IMR-90 (cell line): ENCODE data around the gene KIF13A. TPM values are rescaled to one million over a fixed set of nuclear protein-coding genes. Genes with fewer than 3 reads are reported as not detected.

Experiments used
- ATAC-seq: fragments of 200-7000 bp; cut with Tn5 transposase; 2 replicates; pipeline ENCODE4 v1.9.1; 2020; ENCODE audit warnings: low read depth, mild to moderate bottlenecking, moderate library complexity
- BruUV-seq: library from RNA; stranded (reverse); fragments of 400-500 nt; replicated peaks from 2 replicates; lab custom pipeline; 2021; lab: Mats Ljungman, UMichigan
- CTCF ChIA-PET: fragments of 300-600 bp; formaldehyde crosslinking; extraction: SDS; loops from one replicate; lab custom pipeline; 2021; ENCODE audit warnings: antibody characterized with exemption; lab: Yijun Ruan, JAX
- POLR2A ChIA-PET: fragments of 300-600 bp; sonication (Branson Sonifier 250); formaldehyde crosslinking; loops from one replicate; lab custom pipeline; 2022; ENCODE audit warnings: antibody characterized with exemption; ENCODE audit not compliant: unreplicated experiment; lab: Charles Lee
- DNase-seq: peaks from one replicate; pipeline ENCODE4 v3.0.0; 2013
- H2AFZ ChIP-seq: replicated peaks from 2 replicates; pipeline ENCODE3; 2013; ENCODE audit warnings: low read length, mild to moderate bottlenecking; ENCODE audit not compliant: poor library complexity
- H2AK5ac ChIP-seq: 2 replicates; pipeline ENCODE4 v1.6.1; 2013; ENCODE audit warnings: low read depth, low read length, inconsistent platforms
- H2AK9ac ChIP-seq: replicated peaks from 2 replicates; pipeline ENCODE3; 2013; ENCODE audit warnings: mild to moderate bottlenecking, low read depth, low read length, moderate library complexity; ENCODE audit not compliant: poor library complexity
- H2BK120ac ChIP-seq: 2 replicates; pipeline ENCODE4 v1.6.1; 2013; ENCODE audit warnings: low read depth, low read length, inconsistent platforms
- H2BK15ac ChIP-seq: 3 replicates; pipeline ENCODE4 v1.6.1; 2013; ENCODE audit warnings: low read depth, low read length, inconsistent platforms
- H2BK20ac ChIP-seq: 2 replicates; pipeline ENCODE4 v1.6.1; 2013; ENCODE audit warnings: low read depth, mild to moderate bottlenecking, inconsistent platforms, low read length, moderate library complexity
- H2BK5ac ChIP-seq: 2 replicates; pipeline ENCODE4 v1.6.1; 2013; ENCODE audit warnings: mild to moderate bottlenecking, low read depth, low read length, inconsistent platforms; ENCODE audit not compliant: poor library complexity, severe bottlenecking
- H3K14ac ChIP-seq: replicated peaks from 2 replicates; pipeline ENCODE4 v1.6.1; 2013; ENCODE audit warnings: low read depth, low read length, inconsistent platforms
- H3K18ac ChIP-seq: 2 replicates; pipeline ENCODE4 v1.6.1; 2013; ENCODE audit warnings: low read depth, low read length, control low read depth
- H3K23ac ChIP-seq: 2 replicates; pipeline ENCODE4 v1.6.1; 2013; ENCODE audit warnings: low read depth, low read length, inconsistent platforms
- H3K27ac ChIP-seq: 2 replicates; pipeline ENCODE4 v1.5.1; 2013; ENCODE audit warnings: mild to moderate bottlenecking, control low read depth, low read length; ENCODE audit not compliant: insufficient read depth
- H3K27me3 ChIP-seq: 2 replicates; pipeline ENCODE4 v1.6.1; 2013; ENCODE audit warnings: low read length; ENCODE audit not compliant: control insufficient read depth, insufficient read depth
- H3K36me3 ChIP-seq: 2 replicates; pipeline ENCODE4 v1.6.1; 2013; ENCODE audit warnings: low read length, mixed read lengths; ENCODE audit not compliant: control insufficient read depth, insufficient read depth
- H3K4ac ChIP-seq: 2 replicates; pipeline ENCODE4 v1.6.1; 2013; ENCODE audit warnings: low read depth, low read length, inconsistent platforms
- H3K4me1 ChIP-seq: 2 replicates; pipeline ENCODE4 v1.6.1; 2013; ENCODE audit warnings: low read length, mixed read lengths; ENCODE audit not compliant: control insufficient read depth, insufficient read depth
- H3K4me2 ChIP-seq: 2 replicates; pipeline ENCODE4 v1.6.1; 2013; ENCODE audit warnings: low read depth, mild to moderate bottlenecking, control low read depth, low read length, moderate library complexity
- H3K4me3 ChIP-seq: 2 replicates; pipeline ENCODE4 v1.5.1; 2013; ENCODE audit warnings: low read depth, mild to moderate bottlenecking, control low read depth, low read length, moderate library complexity; ENCODE audit not compliant: insufficient read depth
- H3K56ac ChIP-seq: 2 replicates; pipeline ENCODE4 v1.6.1; 2013; ENCODE audit warnings: low read length, inconsistent platforms; ENCODE audit not compliant: insufficient read depth; ENCODE audit errors: extremely low read depth
- H3K79me1 ChIP-seq, 2 experiments: 2 replicates each; pipeline ENCODE4 v1.6.1; 2013; ENCODE audit warnings: low read length in 2 of 2, inconsistent platforms in 1 of 2, low read depth in 1 of 2
- H3K9ac ChIP-seq: 2 replicates; pipeline ENCODE4 v1.6.1; 2013; ENCODE audit warnings: low read depth, low read length, control low read depth
- H3K9me1 ChIP-seq: 2 replicates; pipeline ENCODE4 v1.6.1; 2013; ENCODE audit warnings: low read length, inconsistent platforms; ENCODE audit not compliant: insufficient read depth
- H3K9me3 ChIP-seq: 2 replicates; pipeline ENCODE4 v1.6.1; 2013; ENCODE audit warnings: low read length; ENCODE audit not compliant: control insufficient read depth, insufficient read depth
- H4K20me1 ChIP-seq: 2 replicates; pipeline ENCODE4 v1.6.1; 2013; ENCODE audit warnings: low read length, inconsistent platforms; ENCODE audit not compliant: insufficient read depth
- H4K5ac ChIP-seq: 2 replicates; pipeline ENCODE4 v1.6.1; 2013; ENCODE audit warnings: mild to moderate bottlenecking, low read depth, low read length, control low read depth
- H4K8ac ChIP-seq, 2 experiments: 2 replicates each; pipeline ENCODE4 v1.6.1; 2013; ENCODE audit warnings: low read depth in 2 of 2, low read length in 2 of 2, control low read depth in 1 of 2, inconsistent platforms in 1 of 2
- H4K91ac ChIP-seq: 2 replicates; pipeline ENCODE4 v1.6.1; 2013; ENCODE audit warnings: low read depth, low read length, inconsistent platforms; ENCODE audit not compliant: insufficient read depth
- BHLHE40 ChIP-seq: fragments of 150-350 bp; IDR thresholded peaks from 2 replicates; pipeline ENCODE4 v1.6.1; 2016; ENCODE audit warnings: mild to moderate bottlenecking, low read depth, low read length
- CEBPB ChIP-seq: IDR thresholded peaks from 2 replicates; pipeline ENCODE4 v1.6.1; 2012; ENCODE audit warnings: low read depth, low read length, improper control_type of control experiment
- ELK1 ChIP-seq: fragments of 150-350 bp; IDR thresholded peaks from 2 replicates; pipeline ENCODE4 v1.6.1; 2016; ENCODE audit warnings: low read depth, mild to moderate bottlenecking, low read length, moderate library complexity, borderline replicate concordance
- FOS ChIP-seq: fragments of 150-350 bp; IDR thresholded peaks from 2 replicates; pipeline ENCODE4 v1.6.1; 2016; ENCODE audit warnings: low read depth, low read length
- MAFK ChIP-seq: IDR thresholded peaks from 2 replicates; pipeline ENCODE4 v1.6.1; 2012; ENCODE audit warnings: low read depth, low read length, improper control_type of control experiment
- RFX5 ChIP-seq: IDR thresholded peaks from 2 replicates; pipeline ENCODE4 v1.8.0; 2012; ENCODE audit warnings: low read depth, mild to moderate bottlenecking, low read length, moderate library complexity
- SMC3 ChIP-seq: fragments of 150-350 bp; IDR thresholded peaks from 2 replicates; pipeline ENCODE4 v1.6.1; 2016; ENCODE audit warnings: low read depth, mild to moderate bottlenecking, antibody characterized with exemption, low read length, moderate library complexity
- USF2 ChIP-seq: fragments of 150-350 bp; IDR thresholded peaks from 2 replicates; pipeline ENCODE4 v1.6.1; 2017; ENCODE audit warnings: mild to moderate bottlenecking, antibody characterized with exemption, low read length, low read depth
- WGBS, 2 experiments: methylation state at CpG; one replicate each; pipeline versions ENCODE4 v1.1.5 to v1.1.7; 2013; ENCODE audit warnings: missing lambda C conversion rate in 2 of 2; ENCODE audit not compliant: insufficient read length in 1 of 2; ENCODE audit errors: extremely low coverage in 2 of 2; 5-methylcytosine and 5-hydroxymethylcytosine counted together
- dilution Hi-C: fragments of 300-500 bp; cut with HindIII; formaldehyde crosslinking; loops from one replicate; pipeline ENCODE4 v1.14.3; 2018; ENCODE audit warnings: low sequenced_read_pairs; ENCODE audit not compliant: unreplicated experiment
- in situ Hi-C: fragments of 300-500 bp; cut with MboI; formaldehyde crosslinking; loops from 3 replicates; pipeline ENCODE4 v1.14.3; 2019; ENCODE audit warnings: low sequenced_read_pairs, inconsistent platforms, mixed read lengths
- intact Hi-C: fragments of 100-400 bp; cut with micrococcal nuclease; formaldehyde crosslinking; loops from 2 replicates; pipeline ENCODE4 v1.10.0; 2022
- polyA plus RNA-seq, 3 experiments: library from polyadenylated mRNA; depleted of rRNA; stranded (reverse); fragments of >200 nt; gene quantifications; 2 replicates each; pipeline ENCODE4 v1.2.3, GENCODE V29; 2012; ENCODE audit warnings: low replicate concordance in 1 of 3
- total RNA-seq: library from RNA; depleted of rRNA; stranded (reverse); fragments of >200 nt; gene quantifications from 2 replicates; pipeline ENCODE4 v1.2.3, GENCODE V29; 2012

KIF13A gene
- total and polyA plus RNA-seq, 2 of the 4 experiments (the other 2 are of a cell fraction): 23.3 to 51.8 TPM

GRCh38 chr6:17803409-17803808 is 184.0 kb downstream of the KIF13A start:
- WGBS, 2 experiments: 100% methylated on average over 1 of the region's 5 CpGs; no CpG with 5 or more reads in 1 of the 2 experiments
- Histone ChIP-seq H3K9me1 (no peaks in the 10 kb centered on the region), H3K56ac (no peak overlapping the region), H2BK20ac (no peak overlapping the region), H4K5ac (no peak overlapping the region), H3K27ac (no peak overlapping the region), H4K8ac (no peak overlapping the region), H3K9ac (no peak overlapping the region), H2BK15ac (no peak overlapping the region), H3K36me3 (peaks cover 24% of the 10 kb centered on the region), H3K14ac (no peak overlapping the region), H3K4me3 (no peak overlapping the region), H3K9me3 (no peaks in the 10 kb centered on the region), H3K4me2 (no peak overlapping the region), H3K4ac (no peak overlapping the region), H3K79me1 (peaks cover 0 to 3% of the 10 kb centered on the region in 2 experiments; a peak in 1 of 4 replicates), H3K4me1 (no peaks in the 10 kb centered on the region), H3K27me3 (no peaks in the 10 kb centered on the region), H4K20me1 (no peaks in the 10 kb centered on the region; the same call in 1 of the 2 replicates), H4K91ac (no peak overlapping the region), H2AK5ac (no peak overlapping the region), H3K23ac (no peak overlapping the region), H2AFZ (no peak overlapping the region), H3K18ac (no peak overlapping the region), H2AK9ac (no peak overlapping the region), H2BK120ac (no peak overlapping the region), H2BK5ac (no peak overlapping the region)
- ATAC-seq (no peak), DNase-seq (no peak)
- TF ChIP-seq RFX5 (no peak), FOS (no peak), SMC3 (no peak), ELK1 (no peak), CEBPB (no peak), MAFK (no peak), USF2 (no peak), BHLHE40 (no peak)
- dilution Hi-C loops (no loop called here), intact Hi-C loops (no loop called here), in situ Hi-C loops (no loop called here)
- no TSS peak for BruUV-seq
- CTCF ChIA-PET: interaction anchor here (0.6 to 1.5 kb wide), 10 partner anchors 13 to 136 kb away, joined by 3 to 4 read pairs (median 3); no protein-coding TSS in a partner anchor
- POLR2A ChIA-PET: no interaction called here
